ENCODE data around the gene THADA. TPM values are rescaled to one million over a fixed set of nuclear protein-coding genes. Genes with fewer than 3 reads are reported as not detected.

The THADA gene
- total RNA-seq, 1 experiment from 2014 or later: 20.1 TPM

DNA sequence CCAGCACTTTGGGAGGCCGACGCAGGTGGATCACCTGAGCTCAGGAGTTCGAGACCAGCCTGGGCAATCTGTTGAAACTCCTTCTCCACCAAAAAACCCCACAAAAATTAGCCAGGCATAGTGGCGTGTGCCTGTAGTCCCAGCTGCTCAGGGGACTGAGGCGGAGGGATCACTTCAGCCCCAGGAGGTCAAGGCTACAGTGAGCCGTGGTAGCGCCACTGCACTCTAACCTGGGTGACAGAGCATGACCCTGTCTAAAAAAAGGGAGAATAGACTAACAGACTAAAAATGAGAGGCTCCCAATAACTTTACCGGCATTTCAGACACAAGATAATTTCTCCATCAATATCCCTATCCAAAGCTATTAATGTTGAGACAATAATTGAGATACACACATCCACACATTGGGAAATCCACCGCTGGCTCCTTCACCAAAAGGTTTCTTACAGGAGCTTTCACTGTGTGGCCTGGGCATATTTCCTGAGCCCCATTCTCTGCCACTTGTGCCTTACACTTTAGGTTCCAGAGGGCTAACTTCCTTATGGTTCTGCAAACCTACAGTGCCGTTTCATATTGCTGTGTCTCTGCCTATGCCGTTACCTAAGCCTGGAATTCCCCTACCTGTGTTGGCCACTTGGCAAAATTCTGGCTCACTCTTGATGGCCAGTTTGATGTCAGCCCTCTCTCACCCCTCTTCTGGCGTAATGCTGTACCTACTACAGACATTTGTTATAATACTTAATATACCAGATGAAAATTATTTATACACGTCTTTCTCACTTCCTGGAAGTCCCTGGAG, 253.7 kb downstream of the THADA start:
- H3K9ac ChIP-seq (ENCODE audit: extremely low read depth, insufficient read length, low read length): no peak overlapping the region
- no peak overlapping the region for H2AFZ ChIP-seq (ENCODE audit: low read length)
- H3K27ac ChIP-seq (ENCODE audit: insufficient read length, low read depth, low read length): no peak overlapping the region
- no peaks in the 10 kb centered on the region for H3K27me3 ChIP-seq (ENCODE audit: insufficient read depth, low read length)
- no peak for DNase-seq
- H3K23me2 ChIP-seq (ENCODE audit: insufficient read length, low read depth, low read length, poor library complexity, severe bottlenecking): no peaks in the 10 kb centered on the region
- no peak overlapping the region for H3K14ac ChIP-seq (ENCODE audit: insufficient read depth, low read length)
- no peak overlapping the region for H2BK5ac ChIP-seq (ENCODE audit: insufficient read length, low read length)
- no peak overlapping the region for H4K8ac ChIP-seq (replicated peaks; ENCODE audit: insufficient read length, low read depth, low read length)
- TF ChIP-seq, protein P1, sequence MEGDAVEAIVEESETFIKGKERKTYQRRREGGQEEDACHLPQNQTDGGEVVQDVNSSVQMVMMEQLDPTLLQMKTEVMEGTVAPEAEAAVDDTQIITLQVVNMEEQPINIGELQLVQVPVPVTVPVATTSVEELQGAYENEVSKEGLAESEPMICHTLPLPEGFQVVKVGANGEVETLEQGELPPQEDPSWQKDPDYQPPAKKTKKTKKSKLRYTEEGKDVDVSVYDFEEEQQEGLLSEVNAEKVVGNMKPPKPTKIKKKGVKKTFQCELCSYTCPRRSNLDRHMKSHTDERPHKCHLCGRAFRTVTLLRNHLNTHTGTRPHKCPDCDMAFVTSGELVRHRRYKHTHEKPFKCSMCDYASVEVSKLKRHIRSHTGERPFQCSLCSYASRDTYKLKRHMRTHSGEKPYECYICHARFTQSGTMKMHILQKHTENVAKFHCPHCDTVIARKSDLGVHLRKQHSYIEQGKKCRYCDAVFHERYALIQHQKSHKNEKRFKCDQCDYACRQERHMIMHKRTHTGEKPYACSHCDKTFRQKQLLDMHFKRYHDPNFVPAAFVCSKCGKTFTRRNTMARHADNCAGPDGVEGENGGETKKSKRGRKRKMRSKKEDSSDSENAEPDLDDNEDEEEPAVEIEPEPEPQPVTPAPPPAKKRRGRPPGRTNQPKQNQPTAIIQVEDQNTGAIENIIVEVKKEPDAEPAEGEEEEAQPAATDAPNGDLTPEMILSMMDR (conservative IDR thresholded peaks at IDR 0.05): no peak
- H3T11ph ChIP-seq (ENCODE audit: low read length): no peak overlapping the region
- no peak overlapping the region for H3K27ac Mint-ChIP-seq
- H4K5ac ChIP-seq (ENCODE audit: insufficient read length, low read depth, low read length): no peak overlapping the region
- H3K56ac ChIP-seq (ENCODE audit: insufficient read length, low read depth, low read length): no peak overlapping the region
- no peak overlapping the region for H2BK120ac ChIP-seq (ENCODE audit: low read depth, low read length, poor library complexity, severe bottlenecking)
- no peak overlapping the region for H2BK15ac ChIP-seq (ENCODE audit: low read depth, low read length)
- no peaks in the 10 kb centered on the region for H3K27me3 Mint-ChIP-seq (ENCODE audit: low read depth)
- whole genome bisulfite sequencing (ENCODE audit: extremely low coverage, insufficient read length, low lambda C conversion rate): no CpG with 5 or more reads among the region's 13 CpGs
- H4K91ac ChIP-seq (ENCODE audit: insufficient read length, low read depth, low read length): no peak overlapping the region
- no peak overlapping the region for H3K4ac ChIP-seq (ENCODE audit: low read depth, low read length)
- H3K4me1 Mint-ChIP-seq: peaks cover 31% of the 10 kb centered on the region in 2 experiments
- H3K36me3 Mint-ChIP-seq (ENCODE audit: insufficient read depth in 1 of 3, low read depth in 3 of 3): peaks cover 0 to 7% (median 2%) of the 10 kb centered on the region in 3 experiments; a peak in 2 of 7 replicates
- no peaks in the 10 kb centered on the region for H3K79me1 ChIP-seq (ENCODE audit: insufficient read depth, low read depth, low read length, poor library complexity, severe bottlenecking)
- H3K79me2 ChIP-seq (ENCODE audit: insufficient read depth, low read length): no peaks in the 10 kb centered on the region
- no peak overlapping the region for H3K4me3 Mint-ChIP-seq
- no peak overlapping the region for H2BK12ac ChIP-seq (ENCODE audit: insufficient read length, low read depth, low read length)
- no peaks in the 10 kb centered on the region for H3K9me3 Mint-ChIP-seq
- H4K20me1 ChIP-seq (ENCODE audit: control insufficient read depth, insufficient read depth, insufficient read length): no peaks in the 10 kb centered on the region
- no peaks in the 10 kb centered on the region for H3K9me3 ChIP-seq (ENCODE audit: control insufficient read depth, low read depth, low read length)
- H2BK20ac ChIP-seq (ENCODE audit: low read depth, low read length, poor library complexity, severe bottlenecking): no peak overlapping the region
- no peak overlapping the region for H3K18ac ChIP-seq (ENCODE audit: insufficient read length, low read depth, low read length)
- peaks cover 13% of the 10 kb centered on the region; the same call in 1 of the 2 replicates for H3K4me1 ChIP-seq (ENCODE audit: insufficient read depth, low read length)
- H3K23ac ChIP-seq (ENCODE audit: insufficient read length, low read depth, low read length): no peak overlapping the region
- no peak overlapping the region for H2AK5ac ChIP-seq (ENCODE audit: insufficient read length, low read length)
- no peak overlapping the region for H3K4me2 ChIP-seq (ENCODE audit: insufficient read depth, insufficient read length, low read length)

Data from H9 (cell line).